GM12878 (cell line): ENCODE measurements around the gene CCDC57. TPM values are rescaled to one million over a fixed set of nuclear protein-coding genes. Genes with fewer than 3 reads are reported as not detected.

Experiments used
- ATAC-seq: fragments of 200-7000 bp; cut with Tn5 transposase; 3 replicates; pipeline ENCODE4 v1.9.1; 2020; ENCODE audit warnings: mild to moderate bottlenecking, moderate library complexity
- BruUV-seq: library from RNA; stranded (reverse); fragments of 400-500 nt; replicated peaks from 2 replicates; lab custom pipeline; 2021; lab: Mats Ljungman, UMichigan
- CTCF ChIA-PET: fragments of 300-600 bp; sonication (Branson Sonifier 250); formaldehyde crosslinking; extraction: SDS; loops from one replicate; lab custom pipeline; 2021; ENCODE audit warnings: inconsistent platforms; lab: Yijun Ruan, JAX
- POLR2A ChIA-PET: fragments of 350-600 bp; formaldehyde crosslinking; extraction: SDS; loops from one replicate; lab custom pipeline; 2021; ENCODE audit warnings: inconsistent platforms; lab: Charles Lee
- RAD21 ChIA-PET: fragments of 300-600 bp; sonication (Branson Sonifier 250); formaldehyde crosslinking; loops from one replicate; lab custom pipeline; 2023; ENCODE audit warnings: antibody characterized with exemption; ENCODE audit not compliant: unreplicated experiment; lab: Charles Lee
- SMC1A ChIA-PET: fragments of 300-600 bp; sonication (Branson Sonifier 250); formaldehyde crosslinking; loops from one replicate; lab custom pipeline; 2023; ENCODE audit not compliant: unreplicated experiment, uncharacterized antibody; lab: Charles Lee
- DNase-seq: peaks from one replicate; pipeline ENCODE4 v3.0.0-alpha.2; 2011; ENCODE audit warnings: low read depth, low spot score
- FAIRE-seq: peaks from 3 replicates; lab custom pipeline; 2011; peaks lifted over from hg19 to GRCh38; lab: Jason Lieb, UNC
- H2AFZ ChIP-seq: 2 replicates; pipeline ENCODE4 v1.6.0; 2011; ENCODE audit warnings: low read depth, low read length, control low read depth; ENCODE audit not compliant: control insufficient read depth
- H3K27ac ChIP-seq: 2 replicates; pipeline ENCODE4 v1.5.1; 2011; ENCODE audit warnings: control low read depth; ENCODE audit not compliant: control insufficient read depth, insufficient read depth
- H3K27me3 ChIP-seq, 2 experiments: replicated peaks in 1 of 2; 2 replicates each; pipeline versions ENCODE4 v1.6.0 to v1.6.1; 2011; ENCODE audit warnings: low read length in 1 of 2; ENCODE audit not compliant: control insufficient read depth in 2 of 2, insufficient read depth in 2 of 2
- H3K36me3 ChIP-seq, 2 experiments: 2 replicates each; pipeline ENCODE4 v1.5.1; 2011; ENCODE audit warnings: low read length in 1 of 2; ENCODE audit not compliant: control insufficient read depth in 2 of 2, insufficient read depth in 2 of 2
- H3K4me1 ChIP-seq: 2 replicates; pipeline ENCODE4 v1.6.1; 2011; ENCODE audit warnings: mild to moderate bottlenecking, low read length, moderate library complexity, mixed read lengths; ENCODE audit not compliant: control insufficient read depth, insufficient read depth
- H3K4me2 ChIP-seq: 2 replicates; pipeline ENCODE4 v1.6.0; 2011; ENCODE audit warnings: control low read depth; ENCODE audit not compliant: control insufficient read depth, insufficient read depth
- H3K4me3 ChIP-seq: fragments of 200-600 bp; sonication (generic); 2 replicates; pipeline ENCODE4 v1.5.1; 2016
- H3K79me2 ChIP-seq: 2 replicates; pipeline ENCODE4 v1.6.0; 2011; ENCODE audit warnings: low read length; ENCODE audit not compliant: control insufficient read depth, insufficient read depth
- H3K9ac ChIP-seq: 2 replicates; pipeline ENCODE4 v1.8.0; 2011; ENCODE audit warnings: low read length, control low read depth, mixed read lengths; ENCODE audit not compliant: control insufficient read depth, insufficient read depth
- H3K9me3 ChIP-seq: replicated peaks from 3 replicates; pipeline ENCODE4 v1.5.1; 2011; ENCODE audit warnings: mild to moderate bottlenecking, low read length; ENCODE audit not compliant: control insufficient read depth, insufficient read depth
- H4K20me1 ChIP-seq: 2 replicates; pipeline ENCODE4 v1.6.0; 2011; ENCODE audit not compliant: control insufficient read depth, insufficient read depth
- CREM ChIP-seq: IDR thresholded peaks from 2 replicates; pipeline ENCODE4 v1.6.1; 2014; ENCODE audit warnings: antibody characterized with exemption, low read depth
- HDGF ChIP-seq: fragments of 450-650 bp; IDR thresholded peaks from 2 replicates; pipeline ENCODE4 v1.6.1; 2016; ENCODE audit warnings: antibody characterized with exemption
- IKZF1 ChIP-seq: fragments of 450-650 bp; conservative IDR thresholded peaks from 2 replicates; pipeline ENCODE4 v1.6.1; 2017; ENCODE audit warnings: antibody characterized with exemption, mild to moderate bottlenecking
- MAX ChIP-seq: IDR thresholded peaks from 2 replicates; pipeline ENCODE4 v1.6.1; 2012; ENCODE audit warnings: low read depth, low read length, improper control_type of control experiment
- MTA3 ChIP-seq: IDR thresholded peaks from 2 replicates; pipeline ENCODE4 v1.6.1; 2012; ENCODE audit warnings: low read length, inconsistent platforms, borderline replicate concordance
- NBN ChIP-seq: fragments of 450-650 bp; IDR thresholded peaks from 2 replicates; pipeline ENCODE4 v1.6.1; 2016
- NKRF ChIP-seq: fragments of 450-650 bp; conservative IDR thresholded peaks from 2 replicates; pipeline ENCODE4 v1.6.1; 2017; ENCODE audit warnings: mild to moderate bottlenecking, moderate library complexity
- POLR2A ChIP-seq: IDR thresholded peaks from 2 replicates; pipeline ENCODE4 v1.6.1; 2011; ENCODE audit warnings: low read depth, mild to moderate bottlenecking, low read length
- SIN3A ChIP-seq: IDR thresholded peaks from 2 replicates; pipeline ENCODE4 v1.6.1; 2012; ENCODE audit warnings: low read depth, low read length, improper control_type of control experiment
- SMC3 ChIP-seq: IDR thresholded peaks from 2 replicates; pipeline ENCODE4 v1.6.1; 2011; ENCODE audit warnings: low read length, improper control_type of control experiment, borderline replicate concordance
- TAF1 ChIP-seq: IDR thresholded peaks from 2 replicates; pipeline ENCODE4 v1.6.1; 2011; ENCODE audit warnings: mild to moderate bottlenecking, low read depth, low read length, borderline replicate concordance
- TCF12 ChIP-seq: IDR thresholded peaks from 2 replicates; pipeline ENCODE4 v1.6.1; 2011; ENCODE audit warnings: low read depth, mild to moderate bottlenecking, low read length
- YY1 ChIP-seq: IDR thresholded peaks from 2 replicates; pipeline ENCODE4 v1.6.1; 2011; ENCODE audit warnings: low read depth, mild to moderate bottlenecking, low read length
- ZBTB40 ChIP-seq: fragments of 450-650 bp; IDR thresholded peaks from 2 replicates; pipeline ENCODE4 v1.6.1; 2016; ENCODE audit warnings: mild to moderate bottlenecking, moderate library complexity, borderline replicate concordance
- WGBS: methylation state at CpG from one replicate; pipeline ENCODE4 v1.1.6; 2016; ENCODE audit warnings: low lambda C conversion rate; ENCODE audit not compliant: insufficient replicate concordance, insufficient coverage; ENCODE audit errors: missing lambda C conversion rate; 5-methylcytosine and 5-hydroxymethylcytosine counted together
- in situ Hi-C: fragments of 300-500 bp; cut with MboI; formaldehyde crosslinking; loops from 9 replicates; pipeline ENCODE4 v1.14.3; 2018; ENCODE audit warnings: mixed read lengths
- intact Hi-C: fragments of 100-400 bp; cut with micrococcal nuclease; formaldehyde crosslinking; loops from one replicate; pipeline ENCODE4 v1.14.2; 2022; ENCODE audit not compliant: unreplicated experiment
- polyA plus RNA-seq, 11 experiments: library from polyadenylated mRNA; depleted of rRNA in 4 of 11; unstranded in 6 of 11; stranded (reverse) in 5 of 11; fragments of >200 nt; fragmentation: Nextera tagmentation in 4 of 11; fragmentation: Illumina TruSeq in 1 of 11; extraction: Ambion mirVana in 4 of 11; extraction: Trizol in 1 of 11; gene quantifications; 1 replicate in 1 of 11; 2 replicates in 10 of 11; pipeline versions ENCODE4 v1.2.1 to v1.2.3, GENCODE V29; 2011 to 2016; ENCODE audit warnings: inconsistent platforms in 2 of 11, missing spikeins in 2 of 11, low read depth in 1 of 11
- total RNA-seq, 4 experiments: library from RNA; depleted of rRNA in 3 of 4; stranded (reverse); fragments of >200 nt in 3 of 4; fragmentation: Illumina TruSeq in 1 of 4; extraction: Trizol in 1 of 4; gene quantifications; 2 replicates each; pipeline versions ENCODE4 v1.2.1 to v1.2.3, GENCODE V29; 2013 to 2021

CCDC57 gene
- total and polyA plus RNA-seq, 10 of the 15 experiments (the other 5 are each of a cell fraction or from before 2014, with no cell fraction given) = 5.4 to 123 (median 45.8) TPM

- 0 out of 2 replicates have a peak, but pooled peaks have one; percentile 26 for TF ChIP-seq ZBTB40
- 0 out of 2 replicates have a peak, but pooled peaks have one; percentile 46 for TF ChIP-seq MTA3
- TF ChIP-seq, all 136 proteins: peak for 5
Observed at GRCh38 chr17:82106688-82107305, 105.8 kb downstream of the CCDC57 start (continued).

GRCh38 chr17:82105882-82106687 lies 106.6 kb downstream of the CCDC57 start:
- no TSS peak for BruUV-seq
- Histone ChIP-seq H3K4me2 (peak overlapping the region; percentile 88), H3K36me3 (no peaks in the 10 kb centered on the region; a peak in 1 of 4 replicates), H3K27ac (peak overlapping the region; percentile 87), H3K4me1 (peaks cover 21% of the 10 kb centered on the region), H3K79me2 (peaks cover 14% of the 10 kb centered on the region), H3K9ac (peak overlapping the region; percentile 84), H2AFZ (peak overlapping the region; percentile 81), H3K9me3 (no peaks in the 10 kb centered on the region), H4K20me1 (no peaks in the 10 kb centered on the region), H3K27me3 (no peaks in the 10 kb centered on the region), H3K4me3 (peak overlapping the region; percentile 77)
- 2% methylated on average over 24 of the region's 24 CpGs for WGBS
- FAIRE-seq (peak; percentile 90), DNase-seq (peak; percentile 51), ATAC-seq (peak; percentile 99)
- intact Hi-C loops (loop anchor here (5.0 kb wide), 1 partner anchor 46 kb away; no protein-coding TSS in a partner anchor), in situ Hi-C loops (no loop called here)
- SMC1A ChIA-PET = interaction anchor here (0.7 to 1.4 kb wide), 3 partner anchors 31 to 76 kb away, joined by 3 to 6 read pairs (median 4); partner anchors contain the start of gene DCXR
- POLR2A ChIA-PET = interaction anchor here (0.5 to 1.8 kb wide), 11 partner anchors 8 to 192 kb away, joined by 3 to 7 read pairs (median 4); partner anchors contain the start of genes ASPSCR1, DCXR and FASN
- CTCF ChIA-PET = interaction anchor here (0.8 to 2.0 kb wide), 10 partner anchors 10 to 100 kb away, joined by 3 to 11 read pairs (median 4); partner anchors contain the start of genes CENPX, DCXR, LRRC45 and RAC3
- RAD21 ChIA-PET = interaction anchor here (0.7 to 1.5 kb wide), 8 partner anchors 8 to 192 kb away, joined by 3 to 5 read pairs (median 4); partner anchors contain the start of genes CENPX, DCXR, FASN and LRRC45
- TF ChIP-seq HDGF (peak; percentile 96), SIN3A (peak; percentile 58; the same call in 1 of the 2 replicates), SMC3 (no peak), TAF1 (peak; percentile 52; the same call in 1 of the 2 replicates), POLR2A (peak; percentile 95), NKRF (peak; percentile 73), MAX (peak; percentile 45; the same call in 1 of the 2 replicates), IKZF1 (peak; percentile 78), YY1 (0 out of 2 replicates have a peak, but pooled peaks have one; percentile 59), NBN (0 out of 2 replicates have a peak, but pooled peaks have one; percentile 67), CREM (peak; percentile 5; the same call in 1 of the 2 replicates), TCF12 (peak; percentile 84)
